DMS153 (cell line): Measurements from ENCODE around the gene SSH3.
A peak's percentile ranks its signal among the peaks of the same experiment; 100 is the strongest.

Source experiments
- DNase-seq: peaks from one replicate; lab custom pipeline; 2025; lab: John Stamatoyannopoulos, UW

The SSH3 gene

GRCh38 chr11:67280341-67280787, 23.0 kb upstream of the SSH3 start:
- no peak for DNase-seq

- no peak for DNase-seq
Observed at GRCh38 chr11:67280788-67281551, 22.4 kb upstream of the SSH3 start.

GRCh38 chr11:67281552-67282150, 21.7 kb upstream of the SSH3 start:
- DNase-seq, result no peak

GRCh38 chr11:67282155-67282875, 21.0 kb upstream of the SSH3 start:
- DNase-seq, result no peak

- DNase-seq, result no peak
Observed at GRCh38 chr11:67282876-67283371, 20.4 kb upstream of the SSH3 start.

GRCh38 chr11:67283481-67283963, 19.8 kb upstream of the SSH3 start:
- no peak for DNase-seq

GRCh38 chr11:67284811-67285540, 18.4 kb upstream of the SSH3 start:
- DNase-seq, result no peak

- DNase-seq, result no peak
Observed at GRCh38 chr11:67285541-67286498, 17.5 kb upstream of the SSH3 start.

GRCh38 chr11:67286621-67287333, 16.6 kb upstream of the SSH3 start:
- no peak for DNase-seq

GRCh38 chr11:67287355-67288197, 15.8 kb upstream of the SSH3 start:
- DNase-seq, result no peak

GRCh38 chr11:67288198-67288451, 15.2 kb upstream of the SSH3 start:
- no peak for DNase-seq

- peak; percentile 79 for DNase-seq
Observed at GRCh38 chr11:67288452-67289225, 14.7 kb upstream of the SSH3 start.

- no peak for DNase-seq
Observed at GRCh38 chr11:67289226-67289650, 14.1 kb upstream of the SSH3 start, which contains the start of gene ANKRD13D. Gene ANKRD13D, plus strand, starts transcription at chr11:67289303. Its CDS starts 158 bp downstream, at chr11:67289461.

GRCh38 chr11:67289651-67290479, 13.5 kb upstream of the SSH3 start:
- DNase-seq, result no peak

GRCh38 chr11:67290801-67291200, 12.5 kb upstream of the SSH3 start:
- DNase-seq, result no peak

GRCh38 chr11:67291481-67292381, 11.6 kb upstream of the SSH3 start:
- DNase-seq, result no peak

GRCh38 chr11:67292671-67293070, 10.7 kb upstream of the SSH3 start:
- DNase-seq, result no peak
